HepG2 (cell line): Measurements from ENCODE around the gene NSL1. TPM values are rescaled to one million over a fixed set of nuclear protein-coding genes. Genes with fewer than 3 reads are reported as not detected.

Experiments
- ATF4 ChIP-seq, 2 experiments: fragments of 450-650 bp in 1 of 2; sonication (generic) in 1 of 2; formaldehyde crosslinking; IDR thresholded peaks; 2 replicates each; pipeline versions ENCODE4 v1.5.0 to v1.8.0; 2020 to 2022; ENCODE audit warnings: mild to moderate bottlenecking in 1 of 2, missing genetic modification reagents in 1 of 2
- BRF2 ChIP-seq: sonication (generic); formaldehyde crosslinking; IDR thresholded peaks from 2 replicates; pipeline ENCODE4 v1.8.1; 2022; ENCODE audit warnings: mild to moderate bottlenecking, missing genetic modification reagents
- FOXP4 ChIP-seq: sonication (generic); formaldehyde crosslinking; IDR thresholded peaks from 2 replicates; pipeline ENCODE4 v1.4.0; 2020; ENCODE audit warnings: missing genetic modification reagents
- GABPA ChIP-seq, 2 experiments: IDR thresholded peaks; 2 replicates each; pipeline ENCODE4 v1.6.1; 2011 to 2016; ENCODE audit warnings: low read depth in 2 of 2, low read length in 1 of 2, missing biosample characterization in 1 of 2, missing genetic modification characterization in 1 of 2
- HBP1 ChIP-seq: IDR thresholded peaks from 2 replicates; pipeline ENCODE4 v1.6.1; 2016; ENCODE audit warnings: low read depth, control low read depth
- HNRNPUL1 ChIP-seq: fragments of 200-400 bp; formaldehyde crosslinking; IDR thresholded peaks from 2 replicates; pipeline ENCODE4 v1.6.1; 2017; ENCODE audit warnings: low read depth, mild to moderate bottlenecking, low read length, moderate library complexity
- MAZ ChIP-seq, 2 experiments: sonication (generic) in 1 of 2; formaldehyde crosslinking in 1 of 2; IDR thresholded peaks; 2 replicates each; pipeline versions ENCODE4 v1.5.0 to v1.6.1; 2012 to 2020; ENCODE audit warnings: low read depth in 2 of 2, mild to moderate bottlenecking in 2 of 2, borderline replicate concordance in 1 of 2, improper control_type of control experiment in 1 of 2, low read length in 1 of 2, missing genetic modification reagents in 1 of 2, moderate library complexity in 1 of 2
- NFIC ChIP-seq: IDR thresholded peaks from 2 replicates; pipeline ENCODE4 v1.6.1; 2012; ENCODE audit warnings: mild to moderate bottlenecking, low read length, inconsistent platforms
- PAWR ChIP-seq: sonication (generic); formaldehyde crosslinking; IDR thresholded peaks from 2 replicates; pipeline ENCODE4 v1.4.0; 2020; ENCODE audit warnings: missing genetic modification reagents, mild to moderate bottlenecking, borderline replicate concordance
- SMC3 ChIP-seq: IDR thresholded peaks from 2 replicates; pipeline ENCODE4 v1.6.1; 2011; ENCODE audit warnings: low read length, improper control_type of control experiment
- THAP8 ChIP-seq: sonication (generic); formaldehyde crosslinking; IDR thresholded peaks from 2 replicates; pipeline ENCODE4 v1.5.1; 2020; ENCODE audit warnings: missing genetic modification reagents, mild to moderate bottlenecking, borderline replicate concordance
- YEATS4 ChIP-seq: sonication (generic); formaldehyde crosslinking; IDR thresholded peaks from 2 replicates; pipeline ENCODE4 v1.4.0; 2020; ENCODE audit warnings: missing genetic modification reagents, borderline replicate concordance
- ZBTB4 ChIP-seq: sonication (generic); formaldehyde crosslinking; IDR thresholded peaks from 2 replicates; pipeline ENCODE4 v1.4.0; 2020; ENCODE audit warnings: missing genetic modification reagents, mild to moderate bottlenecking, borderline replicate concordance
- ZNF343 ChIP-seq: sonication (generic); formaldehyde crosslinking; IDR thresholded peaks from 2 replicates; pipeline ENCODE4 v1.4.0; 2020; ENCODE audit warnings: mild to moderate bottlenecking, missing genetic modification reagents
- polyA plus RNA-seq, 8 experiments: library from polyadenylated mRNA; depleted of rRNA in 3 of 8; stranded (reverse) in 7 of 8; unstranded in 1 of 8; fragments of >200 nt; fragmentation: Illumina TruSeq in 4 of 8; extraction: Trizol in 4 of 8; gene quantifications; 2 replicates each; pipeline versions ENCODE4 v1.2.1 to v1.2.3, GENCODE V29; 2011 to 2016; ENCODE audit warnings: low read depth in 4 of 8, missing spikeins in 1 of 8, mixed read lengths in 1 of 8; ENCODE audit not compliant: insufficient read depth in 1 of 8
- total RNA-seq, 5 experiments: library from RNA; depleted of rRNA; stranded (reverse); fragments of >200 nt; fragmentation: Illumina TruSeq; extraction: Trizol; gene quantifications; 2 replicates each; pipeline ENCODE4 v1.2.3, GENCODE V29; 2016; ENCODE audit warnings: low read depth in 1 of 5

Gene NSL1
- total and polyA plus RNA-seq, 2 of the 13 experiments (the other 11 are each of a cell fraction or from before 2014, with no cell fraction given) = 34.5 to 77.4 TPM

GRCh38 chr1:212791676-212792395 lies at the start of gene NSL1, which contains the start of gene TATDN3 (continued):
- TF ChIP-seq FOXP4 (CRISPR knock-in tag) (peak; percentile 91), PAWR (CRISPR knock-in tag) (peak; percentile 99), HNRNPUL1 (0 out of 2 replicates have a peak, but pooled peaks have one; percentile 74), HBP1 (peak; percentile 93), ZNF343 (CRISPR knock-in tag) (peak; percentile 96), ZBTB4 (peak; percentile 98), GABPA (IDR thresholded peaks at IDR 0.05; ENCODE audit: low read depth, low read length) (peak; percentile 90), GABPA (CRISPR knock-in tag; IDR thresholded peaks at IDR 0.05; ENCODE audit: low read depth) (peak; percentile 98), THAP8 (peak; percentile 46; the same call in 1 of the 2 replicates), ATF4 (CRISPR knock-in tag; IDR thresholded peaks at IDR 0.05) (peak in 1 of 2 experiments; percentile 73; a peak in 1 of 4 replicates), NFIC (peak; percentile 66), YEATS4 (CRISPR knock-in tag) (peak; percentile 96), BRF2 (CRISPR knock-in tag) (peak; percentile 95), MAZ (IDR thresholded peaks at IDR 0.05; ENCODE audit: borderline replicate concordance, low read depth, low read length) (peak; percentile 88), MAZ (CRISPR knock-in tag; IDR thresholded peaks at IDR 0.05; ENCODE audit: low read depth) (peak; percentile 88), SMC3 (no peak; the same call in 1 of the 2 replicates)
